Gastroesophageal sphincter (tissue), 4 donors: ENCODE data around the gene AZGP1. TPM values are rescaled to one million over a fixed set of nuclear protein-coding genes. Genes with fewer than 3 reads are reported as not detected.

ENCODE experiments used
- ATAC-seq: fragments of 150-250 bp; one replicate; pipeline ENCODE4 v1.9.1; 2016; ENCODE audit warnings: mild to moderate bottlenecking, moderate library complexity
- H3K27ac ChIP-seq, 4 donors: fragments of 200-600 bp; sonication (generic) in 3 of 4; 1 replicate in 3 of 4; 2 replicates in 1 of 4; pipeline ENCODE4 v1.5.1; 2016 to 2019
- H3K27me3 ChIP-seq: fragments of 200-600 bp; sonication (generic); one replicate; pipeline ENCODE4 v1.5.1; 2019
- H3K36me3 ChIP-seq, 2 donors: fragments of 200-600 bp; sonication (generic); one replicate each; pipeline ENCODE4 v1.5.1; 2019; ENCODE audit warnings: control low read depth in 1 of 2
- H3K4me1 ChIP-seq, 3 donors: fragments of 200-600 bp; sonication (generic); 1 replicate in 2 of 3; 2 replicates in 1 of 3; pipeline ENCODE4 v1.5.1; 2016 to 2019; ENCODE audit warnings: control low read depth in 2 of 3
- H3K4me3 ChIP-seq, 2 donors: fragments of 200-600 bp; sonication (generic); one replicate each; pipeline ENCODE4 v1.5.1; 2019; ENCODE audit warnings: mild to moderate bottlenecking in 1 of 2, moderate library complexity in 1 of 2
- H3K9me3 ChIP-seq, 3 donors: fragments of 200-600 bp; sonication (generic); one replicate each; pipeline ENCODE4 v1.5.1; 2017 to 2019; ENCODE audit warnings: control low read depth in 2 of 3
- EP300 ChIP-seq: sonication (generic); formaldehyde crosslinking; IDR thresholded peaks from one replicate; pipeline ENCODE4 v1.6.1; 2017; ENCODE audit warnings: antibody characterized with exemption, mild to moderate bottlenecking
- POLR2A ChIP-seq, 2 donors: fragments of 450-650 bp; IDR thresholded peaks; one replicate each; pipeline ENCODE4 v1.6.1; 2017; ENCODE audit warnings: antibody characterized with exemption in 2 of 2, mild to moderate bottlenecking in 2 of 2, moderate library complexity in 1 of 2
- POLR2AphosphoS5 ChIP-seq: sonication (generic); formaldehyde crosslinking; IDR thresholded peaks from one replicate; pipeline ENCODE4 v1.6.1; 2017; ENCODE audit warnings: antibody characterized with exemption
- WGBS, 2 donors: methylation state at CpG; one replicate each; pipeline ENCODE4 v1.1.5; 2018; ENCODE audit warnings: low coverage in 1 of 2; 5-methylcytosine and 5-hydroxymethylcytosine counted together
- total RNA-seq, 4 donors: library from RNA; depleted of rRNA; stranded (reverse); fragments of >200 nt; gene quantifications; one replicate each; pipeline ENCODE4 v1.1.0, GENCODE V29; 2016
- TF ChIP-seq, protein P1 (sequence below), 4 experiments: fragments of 200-600 bp in 2 of 4; fragments of 450-650 bp in 2 of 4; sonication (generic) in 1 of 4; IDR thresholded peaks; one replicate each; pipeline ENCODE4 v1.5.1; 2017 to 2019; ENCODE audit warnings: antibody characterized with exemption in 4 of 4, mild to moderate bottlenecking in 2 of 4, moderate library complexity in 2 of 4

Gene AZGP1
- total RNA-seq, 4 donors from 2014 or later = 1.5 to 128 (median 4.5) TPM

- peak overlapping the region in 1 of 4 donors; percentile 57 for H3K27ac ChIP-seq
- peaks cover 24% of the 10 kb centered on the region for H3K27me3 ChIP-seq
- ATAC-seq = no peak
- 13 to 16% methylated on average over 2 of the region's 2 CpGs for WGBS, 2 donors
- H3K9me3 ChIP-seq = no peaks in the 10 kb centered on the region
- TF ChIP-seq EP300 (no peak), POLR2AphosphoS5 (no peak), POLR2A (IDR thresholded peaks at IDR 0.05) (no peak)
- TF ChIP-seq, protein P1, sequence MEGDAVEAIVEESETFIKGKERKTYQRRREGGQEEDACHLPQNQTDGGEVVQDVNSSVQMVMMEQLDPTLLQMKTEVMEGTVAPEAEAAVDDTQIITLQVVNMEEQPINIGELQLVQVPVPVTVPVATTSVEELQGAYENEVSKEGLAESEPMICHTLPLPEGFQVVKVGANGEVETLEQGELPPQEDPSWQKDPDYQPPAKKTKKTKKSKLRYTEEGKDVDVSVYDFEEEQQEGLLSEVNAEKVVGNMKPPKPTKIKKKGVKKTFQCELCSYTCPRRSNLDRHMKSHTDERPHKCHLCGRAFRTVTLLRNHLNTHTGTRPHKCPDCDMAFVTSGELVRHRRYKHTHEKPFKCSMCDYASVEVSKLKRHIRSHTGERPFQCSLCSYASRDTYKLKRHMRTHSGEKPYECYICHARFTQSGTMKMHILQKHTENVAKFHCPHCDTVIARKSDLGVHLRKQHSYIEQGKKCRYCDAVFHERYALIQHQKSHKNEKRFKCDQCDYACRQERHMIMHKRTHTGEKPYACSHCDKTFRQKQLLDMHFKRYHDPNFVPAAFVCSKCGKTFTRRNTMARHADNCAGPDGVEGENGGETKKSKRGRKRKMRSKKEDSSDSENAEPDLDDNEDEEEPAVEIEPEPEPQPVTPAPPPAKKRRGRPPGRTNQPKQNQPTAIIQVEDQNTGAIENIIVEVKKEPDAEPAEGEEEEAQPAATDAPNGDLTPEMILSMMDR (IDR thresholded peaks at IDR 0.05) = no peak
- peak overlapping the region in 1 of 2 donors; percentile 32 for H3K4me3 ChIP-seq
- peaks cover 0 to 15% (median 0%) of the 10 kb centered on the region in 3 donors for H3K4me1 ChIP-seq
- H3K36me3 ChIP-seq = no peaks in the 10 kb centered on the region
Measured at GRCh38 chr7:99929730-99930053, 46.1 kb downstream of the AZGP1 start.

DNA sequence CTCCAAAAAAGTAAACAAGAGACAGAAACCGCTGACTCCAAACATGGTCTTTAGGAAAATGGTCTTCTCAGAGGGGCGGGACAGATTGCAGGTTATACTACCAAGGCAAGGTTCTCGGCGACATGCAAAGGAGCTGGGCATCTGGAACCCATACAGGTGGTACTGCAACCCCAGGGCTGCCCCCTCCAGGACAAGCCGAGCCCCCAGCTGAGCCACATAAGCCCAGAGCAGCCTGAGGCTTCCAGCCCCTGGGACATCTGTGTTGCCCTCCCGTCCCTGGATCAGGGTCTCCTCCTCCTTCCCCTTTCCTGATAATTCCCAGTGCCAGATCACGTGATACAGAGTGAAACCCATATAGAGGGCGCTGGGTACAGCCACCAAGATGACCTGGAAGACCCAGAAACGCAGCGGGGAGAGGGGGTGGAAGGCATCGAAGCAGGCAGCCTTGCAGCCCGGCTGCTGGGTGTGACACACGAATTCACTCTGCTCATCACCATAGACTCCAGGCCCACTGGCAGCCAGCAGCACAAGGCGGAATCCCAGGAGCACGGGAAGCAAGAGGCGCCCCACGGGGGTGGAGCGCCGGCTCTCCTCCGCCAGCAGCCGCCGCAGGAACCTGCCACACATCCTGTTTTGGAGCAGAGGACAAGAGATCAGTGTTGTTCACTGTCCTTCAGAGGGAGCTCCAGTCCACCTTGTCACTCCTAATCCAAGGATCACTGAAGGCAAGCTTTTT lies 46.7 kb downstream of the AZGP1 start, which contains the start of gene GJC3:
Gene GJC3 (minus strand): TSS at position 627 of the 736 bp plus-strand sequence. CDS start 0 bp downstream, at position 627.
- peak; percentile 86 for ATAC-seq
- Histone ChIP-seq H3K4me1 (peaks cover 0 to 15% (median 0%) of the 10 kb centered on the region in 3 donors), H3K36me3 (no peaks in the 10 kb centered on the region), H3K4me3 (peak within 1 kb of the TSS in 1 of 2 donors; percentile 32), H3K27me3 (peaks cover 20% of the 10 kb centered on the region), H3K27ac (peak within 1 kb of the TSS in 2 of 4 donors; percentile 18 to 57), H3K9me3 (no peaks in the 10 kb centered on the region)
- WGBS, 2 donors = 59% methylated on average over 6 of the region's 22 CpGs; no CpG with 5 or more reads in 1 of the 2 donors
- no peak for TF ChIP-seq EP300
- TF ChIP-seq POLR2A (IDR thresholded peaks at IDR 0.05) = no peak
- TF ChIP-seq, protein P1 (IDR thresholded peaks at IDR 0.05) = peak in 2 of 4 experiments; percentile 30 to 41
- no peak for TF ChIP-seq POLR2AphosphoS5

- Histone ChIP-seq H3K9me3 (no peaks in the 10 kb centered on the region), H3K27ac (no peak overlapping the region), H3K4me3 (no peak overlapping the region), H3K27me3 (peaks cover 11% of the 10 kb centered on the region), H3K4me1 (peaks cover 0 to 15% (median 0%) of the 10 kb centered on the region in 3 donors), H3K36me3 (no peaks in the 10 kb centered on the region)
- WGBS, 2 donors = 75 to 79% methylated on average over 1 to 2 of the region's 2 CpGs
- TF ChIP-seq, protein P1 (IDR thresholded peaks at IDR 0.05) = no peak
- TF ChIP-seq POLR2A (IDR thresholded peaks at IDR 0.05) = no peak
- no peak for TF ChIP-seq EP300
- no peak for TF ChIP-seq POLR2AphosphoS5
- no peak for ATAC-seq
Measured at GRCh38 chr7:99928188-99928587, 47.6 kb downstream of the AZGP1 start.

GRCh38 chr7:99927536-99927935 lies 48.3 kb downstream of the AZGP1 start:
- Histone ChIP-seq H3K9me3 (no peaks in the 10 kb centered on the region), H3K36me3 (no peaks in the 10 kb centered on the region), H3K4me1 (peaks cover 0 to 15% (median 0%) of the 10 kb centered on the region in 3 donors), H3K4me3 (no peak overlapping the region), H3K27me3 (peaks cover 6% of the 10 kb centered on the region), H3K27ac (no peak overlapping the region)
- TF ChIP-seq, protein P1 (IDR thresholded peaks at IDR 0.05) = no peak
- TF ChIP-seq POLR2A (IDR thresholded peaks at IDR 0.05) = no peak
- TF ChIP-seq POLR2AphosphoS5 = no peak
- no peak for TF ChIP-seq EP300
- ATAC-seq = no peak
- WGBS, 2 donors = 78 to 83% methylated on average over 1 to 5 of the region's 5 CpGs

GRCh38 chr7:99926321-99926720 lies 49.5 kb downstream of the AZGP1 start:
- no peak for ATAC-seq
- Histone ChIP-seq H3K4me3 (no peak overlapping the region), H3K27ac (no peak overlapping the region), H3K9me3 (no peaks in the 10 kb centered on the region), H3K4me1 (peaks cover 0 to 15% (median 0%) of the 10 kb centered on the region in 3 donors), H3K36me3 (peaks cover 0 to 4% of the 10 kb centered on the region in 2 donors), H3K27me3 (peaks cover 6% of the 10 kb centered on the region)
- TF ChIP-seq, protein P1 (IDR thresholded peaks at IDR 0.05) = no peak
- TF ChIP-seq EP300 = no peak
- TF ChIP-seq POLR2AphosphoS5 = no peak
- no peak for TF ChIP-seq POLR2A (IDR thresholded peaks at IDR 0.05)
